K562 (cell line): ENCODE results near the gene CST7. TPM values are rescaled to one million over a fixed set of nuclear protein-coding genes. Genes with fewer than 3 reads are reported as not detected.

Source experiments
- ATAC-seq: fragments of 200-7000 bp; cut with Tn5 transposase; 3 replicates; pipeline ENCODE4 v1.9.1; 2020; ENCODE audit warnings: moderate library complexity
- BruUV-seq: library from RNA; stranded (reverse); fragments of 400-500 nt; replicated peaks from 2 replicates; lab custom pipeline; 2021; lab: Mats Ljungman, UMichigan
- CTCF ChIA-PET: fragments of 300-600 bp; formaldehyde crosslinking; extraction: SDS; loops from one replicate; lab custom pipeline; 2021; ENCODE audit warnings: low intra/inter-chr PET ratio; lab: Yijun Ruan, JAX
- POLR2A ChIA-PET: fragments of 300-600, 350-650 bp; sonication (Branson Sonifier 250); formaldehyde crosslinking; extraction: SDS; loops from one replicate; lab custom pipeline; 2021; ENCODE audit warnings: antibody characterized with exemption, inconsistent platforms; lab: Yijun Ruan, JAX
- DNase-seq, 4 experiments: peaks; one replicate each; pipeline versions ENCODE4 v3.0.0 to v3.0.0-alpha.2; 2011 to 2018; ENCODE audit warnings: low spot score in 3 of 4, mixed read lengths in 3 of 4; ENCODE audit errors: extremely low read depth in 1 of 4
- FAIRE-seq: peaks from 2 replicates; lab custom pipeline; 2011; peaks lifted over from hg19 to GRCh38; lab: Jason Lieb, UNC
- H2AFZ ChIP-seq: 2 replicates; pipeline ENCODE4 v1.6.0; 2011; ENCODE audit warnings: low read depth, low read length, control low read depth, inconsistent platforms
- H3K27ac ChIP-seq: fragments of 200-600 bp; 3 replicates; pipeline ENCODE4 v1.8.0; 2011; ENCODE audit warnings: low read depth, mild to moderate bottlenecking, control low read depth, inconsistent platforms, low read length, moderate library complexity, mixed read lengths; ENCODE audit errors: extremely low read depth
- H3K27me3 ChIP-seq, 2 experiments: fragments of 300-600 bp in 1 of 2; 2 replicates in 1 of 2; 3 replicates in 1 of 2; pipeline versions ENCODE4 v1.6.0 to v1.8.0; 2011; ENCODE audit warnings: inconsistent platforms in 2 of 2, low read length in 2 of 2, mild to moderate bottlenecking in 1 of 2, mixed read lengths in 1 of 2, moderate library complexity in 1 of 2; ENCODE audit not compliant: control insufficient read depth in 2 of 2, insufficient read depth in 2 of 2
- H3K36me3 ChIP-seq: fragments of 300-600 bp; 3 replicates; pipeline ENCODE4 v1.8.0; 2011; ENCODE audit warnings: mild to moderate bottlenecking, low read length, inconsistent platforms; ENCODE audit not compliant: control insufficient read depth, insufficient read depth
- H3K4me1 ChIP-seq, 2 experiments: fragments of 200-600 bp in 1 of 2; replicated peaks in 1 of 2; 2 replicates in 1 of 2; 3 replicates in 1 of 2; pipeline versions ENCODE4 v1.5.1 to v1.8.0; 2011; ENCODE audit warnings: inconsistent platforms in 2 of 2, low read length in 2 of 2, mild to moderate bottlenecking in 1 of 2, mixed read lengths in 1 of 2, moderate library complexity in 1 of 2; ENCODE audit not compliant: control insufficient read depth in 2 of 2, insufficient read depth in 2 of 2
- H3K4me2 ChIP-seq: 2 replicates; pipeline ENCODE4 v1.6.1; 2011; ENCODE audit warnings: low read length, control low read depth, inconsistent platforms, mixed read lengths; ENCODE audit not compliant: insufficient read depth
- H3K4me3 ChIP-seq: fragments of 200-600 bp; sonication (generic), shearing (Covaris generic); 2 replicates; pipeline ENCODE4 v1.5.1; 2016; ENCODE audit warnings: control low read depth, inconsistent platforms
- H3K79me2 ChIP-seq: fragments of 200-600 bp; 3 replicates; pipeline ENCODE4 v1.8.0; 2011; ENCODE audit warnings: low read length, inconsistent platforms; ENCODE audit not compliant: control insufficient read depth, insufficient read depth
- H3K9ac ChIP-seq, 2 experiments: 2 replicates each; pipeline versions ENCODE4 v1.6.0 to v1.6.1; 2011; ENCODE audit warnings: low read depth in 2 of 2, low read length in 2 of 2, control low read depth in 1 of 2, inconsistent platforms in 1 of 2, mild to moderate bottlenecking in 1 of 2, mixed read lengths in 1 of 2; ENCODE audit not compliant: insufficient read depth in 1 of 2
- H3K9me1 ChIP-seq: one replicate; pipeline ENCODE4 v1.6.0; 2011; ENCODE audit warnings: inconsistent platforms, mild to moderate bottlenecking, low read length, moderate library complexity; ENCODE audit not compliant: control insufficient read depth, insufficient read depth
- H3K9me3 ChIP-seq: replicated peaks from 2 replicates; pipeline ENCODE4 v1.5.1; 2011; ENCODE audit warnings: low read depth, low read length, inconsistent platforms; ENCODE audit not compliant: control insufficient read depth, insufficient read depth
- H4K20me1 ChIP-seq: replicated peaks from 2 replicates; pipeline ENCODE4 v1.6.1; 2011; ENCODE audit warnings: low read length, inconsistent platforms, mixed read lengths; ENCODE audit not compliant: control insufficient read depth, insufficient read depth
- CBX1 ChIP-seq: sonication (generic); IDR thresholded peaks from 2 replicates; pipeline ENCODE4 v1.6.1; 2016; ENCODE audit warnings: antibody characterized with exemption, low read depth, mild to moderate bottlenecking
- CREM ChIP-seq: IDR thresholded peaks from 2 replicates; pipeline ENCODE4 v1.6.1; 2014; ENCODE audit warnings: antibody characterized with exemption, low read depth
- FOXA1 ChIP-seq: fragments of 450-650 bp; IDR thresholded peaks from 2 replicates; pipeline ENCODE4 v1.6.1; 2016; ENCODE audit warnings: mild to moderate bottlenecking, borderline replicate concordance
- HOXB6 ChIP-seq: fragments of 250-450 bp; sonication (Bioruptor Pico); IDR thresholded peaks from 2 replicates; pipeline ENCODE4 v1.5.1; 2022; ENCODE audit warnings: mild to moderate bottlenecking, borderline replicate concordance
- MYBL2 ChIP-seq, 2 experiments: fragments of 450-650 bp in 1 of 2; sonication (generic) in 1 of 2; formaldehyde crosslinking in 1 of 2; IDR thresholded peaks; 2 replicates each; pipeline versions ENCODE4 v1.6.1 to v1.8.1; 2017 to 2022; ENCODE audit warnings: borderline replicate concordance in 1 of 2, inconsistent platforms in 1 of 2, low read depth in 1 of 2, mild to moderate bottlenecking in 1 of 2, missing genetic modification reagents in 1 of 2, moderate library complexity in 1 of 2
- RBM25 ChIP-seq: fragments of 200-400 bp; formaldehyde crosslinking; IDR thresholded peaks from 2 replicates; pipeline ENCODE4 v1.6.1; 2018; ENCODE audit warnings: low read length, low read depth, moderate library complexity; ENCODE audit not compliant: severe bottlenecking
- SAFB ChIP-seq: fragments of 200-400 bp; formaldehyde crosslinking; IDR thresholded peaks from 2 replicates; pipeline ENCODE4 v1.6.1; 2017; ENCODE audit warnings: low read depth, low read length, borderline replicate concordance
- SMAD2 ChIP-seq: fragments of 150-350 bp; IDR thresholded peaks from 2 replicates; pipeline ENCODE4 v1.6.1; 2014; ENCODE audit warnings: low read depth, mild to moderate bottlenecking, low read length
- ZNF184 ChIP-seq: sonication (generic); formaldehyde crosslinking; IDR thresholded peaks from 2 replicates; pipeline ENCODE4 v1.5.0; 2020; ENCODE audit warnings: missing genetic modification reagents
- ZNF778 ChIP-seq: fragments of 450-650 bp; formaldehyde crosslinking; IDR thresholded peaks from 2 replicates; pipeline ENCODE4 v1.4.0; 2020; ENCODE audit warnings: mild to moderate bottlenecking, moderate library complexity
- WGBS: fragments of 100-300 bp; shearing (Covaris generic); methylation state at CpG from one replicate; pipeline ENCODE4 v1.1.6; 2016; ENCODE audit warnings: low coverage, mixed read lengths; ENCODE audit not compliant: insufficient coverage; ENCODE audit errors: missing lambda C conversion rate; 5-methylcytosine and 5-hydroxymethylcytosine counted together
- in situ Hi-C: fragments of 300-500 bp; cut with MboI; formaldehyde crosslinking; loops from 4 replicates; pipeline ENCODE4 v1.15.0; 2018; ENCODE audit warnings: inconsistent platforms, mixed read lengths
- intact Hi-C: fragments of 100-400 bp; cut with micrococcal nuclease; formaldehyde crosslinking; loops from 2 replicates; pipeline ENCODE4 v1.14.2; 2022
- polyA plus RNA-seq, 8 experiments: library from polyadenylated mRNA; depleted of rRNA in 4 of 8; stranded (reverse) in 5 of 8; unstranded in 3 of 8; fragments of >200 nt; fragmentation: Nextera tagmentation in 2 of 8; fragmentation: Illumina TruSeq in 1 of 8; extraction: Ambion mirVana in 2 of 8; extraction: Trizol in 1 of 8; gene quantifications; 2 replicates each; pipeline versions ENCODE4 v1.2.1 to v1.2.3, GENCODE V29; 2011 to 2014; ENCODE audit warnings: inconsistent platforms in 1 of 8, missing spikeins in 1 of 8
- total RNA-seq, 7 experiments: library from RNA; depleted of rRNA in 6 of 7; stranded (reverse); fragments of >200 nt in 6 of 7; fragmentation: Illumina TruSeq in 2 of 7; extraction: Trizol in 2 of 7; gene quantifications; 2 replicates each; pipeline versions ENCODE4 v1.2.1 to v1.2.3, GENCODE V29; 2011 to 2021; ENCODE audit warnings: low replicate concordance in 1 of 7
- TF ChIP-seq, protein P1 (sequence below): conservative IDR thresholded peaks from 2 replicates; pipeline ENCODE4 v1.6.1; 2011; ENCODE audit warnings: low read depth, mild to moderate bottlenecking, low read length; ENCODE audit not compliant: control insufficient read depth
- TF ChIP-seq, protein P2 (sequence below): fragments of 450-650 bp; formaldehyde crosslinking; IDR thresholded peaks from 2 replicates; pipeline ENCODE4 v1.4.0; 2022; ENCODE audit warnings: missing genetic modification characterization

The CST7 gene
- total and polyA plus RNA-seq, 9 of the 15 experiments (the other 6 are each of a cell fraction or from before 2014, with no cell fraction given) = not detected

DNA sequence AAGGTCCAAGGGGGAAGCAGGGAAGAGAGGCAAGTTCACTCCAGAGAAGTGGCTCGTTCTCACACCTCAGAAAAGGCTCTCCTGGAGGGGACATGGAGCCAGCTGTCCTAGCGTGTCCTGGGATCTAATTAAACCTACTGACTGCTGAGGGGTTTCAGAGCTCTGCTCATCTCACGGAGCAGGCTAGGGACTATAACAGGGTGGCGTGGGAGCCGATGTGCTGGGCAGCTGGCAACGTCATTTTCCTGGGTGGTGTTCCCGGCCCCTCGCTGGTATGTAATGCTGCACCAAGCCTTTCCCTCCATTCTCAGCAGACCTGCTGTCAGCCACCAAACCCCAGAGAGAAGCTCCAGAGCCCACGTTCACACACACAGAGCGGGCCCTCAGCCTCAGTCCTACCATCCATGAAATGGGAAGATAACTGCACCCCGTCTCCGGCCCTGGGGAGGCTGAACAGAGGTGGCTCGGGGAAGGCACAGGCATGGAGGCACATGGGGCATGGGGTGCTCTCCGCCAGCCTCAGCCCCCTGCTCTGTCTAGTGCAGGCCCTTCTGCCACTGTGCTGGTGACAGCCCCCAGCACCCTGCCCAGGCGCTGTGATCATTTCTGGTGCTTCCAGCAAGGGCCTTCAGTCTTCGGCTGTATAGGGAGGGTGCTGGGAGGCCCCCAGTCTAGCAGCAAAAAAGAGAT, 1.9 kb downstream of the CST7 start:
- no peak for DNase-seq
- no peaks in the 10 kb centered on the region for H3K79me2 ChIP-seq
- no peak for FAIRE-seq
- no peaks in the 10 kb centered on the region for H4K20me1 ChIP-seq
- no peak overlapping the region for H3K4me3 ChIP-seq
- CTCF ChIA-PET = no interaction called here
- in situ Hi-C loops (no loop called here), intact Hi-C loops (no loop called here)
- H3K9me3 ChIP-seq = no peaks in the 10 kb centered on the region
- TF ChIP-seq CBX1 (peak; percentile 24; the same call in 1 of the 2 replicates), RBM25 (peak; percentile 37), FOXA1 (no peak)
- ATAC-seq = no peak
- 6% methylated on average over 13 of the region's 16 CpGs for WGBS
- H2AFZ ChIP-seq = no peak overlapping the region
- no peaks in the 10 kb centered on the region for H3K9me1 ChIP-seq
- POLR2A ChIA-PET = interaction anchor here (0.5 to 0.6 kb wide), 2 partner anchors 76 to 834 kb away, joined by 3 to 4 read pairs; no protein-coding TSS in a partner anchor
- H3K9ac ChIP-seq = no peak overlapping the region
- peaks cover 0 to 12% of the 10 kb centered on the region in 2 experiments; a peak in 3 of 5 replicates for H3K4me1 ChIP-seq
- H3K27me3 ChIP-seq = no peaks in the 10 kb centered on the region; a peak in 1 of 5 replicates
- H3K27ac ChIP-seq = no peak overlapping the region
- H3K36me3 ChIP-seq = no peaks in the 10 kb centered on the region
- no peak overlapping the region for H3K4me2 ChIP-seq
- no TSS peak for BruUV-seq

DNA sequence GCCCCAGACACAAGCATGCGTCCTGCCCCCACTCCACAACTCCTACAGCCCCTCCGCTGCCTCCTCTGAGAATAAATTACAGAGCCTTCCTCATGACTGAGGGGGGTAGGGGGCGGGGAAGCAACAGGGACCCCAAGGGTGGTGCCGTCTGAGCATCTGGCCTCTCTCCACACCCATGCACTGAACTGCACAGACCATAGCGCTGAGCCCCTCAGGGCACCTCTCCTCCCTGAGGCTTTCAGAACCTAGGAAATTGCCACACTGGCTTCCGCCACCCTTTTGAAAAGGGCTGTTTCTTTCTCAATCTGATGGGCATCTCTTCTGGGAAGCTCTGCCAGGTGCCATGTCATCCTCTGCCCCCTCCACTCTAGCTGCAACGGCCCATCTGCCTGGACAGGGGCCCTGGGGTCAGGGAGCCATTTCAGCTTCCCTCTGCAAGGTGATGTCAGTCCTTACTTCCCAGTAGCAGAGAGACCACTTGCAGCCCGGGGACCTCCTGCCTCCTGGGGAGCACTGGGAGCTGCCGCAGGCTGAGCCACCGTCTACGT, 2.5 kb downstream of the CST7 start:
- Histone ChIP-seq H4K20me1 (no peaks in the 10 kb centered on the region), H3K27me3 (no peaks in the 10 kb centered on the region; a peak in 1 of 5 replicates), H3K27ac (no peak overlapping the region), H2AFZ (no peak overlapping the region), H3K36me3 (no peaks in the 10 kb centered on the region), H3K4me1 (peaks cover 0 to 12% of the 10 kb centered on the region in 2 experiments; a peak in 3 of 5 replicates), H3K4me2 (no peak overlapping the region), H3K9ac (no peak overlapping the region), H3K4me3 (no peak overlapping the region), H3K9me3 (no peaks in the 10 kb centered on the region), H3K9me1 (no peaks in the 10 kb centered on the region), H3K79me2 (no peaks in the 10 kb centered on the region)
- ChIA-PET CTCF (no interaction called here), POLR2A (interaction anchor here (0.6 to 0.9 kb wide), 2 partner anchors 13 to 75 kb away, joined by 3 to 4 read pairs; no protein-coding TSS in a partner anchor)
- FAIRE-seq = no peak
- no peak for ATAC-seq
- intact Hi-C loops = no loop called here
- no peak for DNase-seq
- WGBS = 25% methylated on average over 9 of the region's 11 CpGs
- BruUV-seq = no TSS peak
- in situ Hi-C loops = no loop called here
- TF ChIP-seq SAFB (no peak), MYBL2 (IDR thresholded peaks at IDR 0.05; ENCODE audit: low read depth) (no peak), MYBL2 (CRISPR knock-in tag; IDR thresholded peaks at IDR 0.05; ENCODE audit: borderline replicate concordance) (no peak), HOXB6 (CRISPR knock-in tag) (no peak), CREM (no peak), ZNF778 (CRISPR knock-in tag) (no peak), SMAD2 (no peak), ZNF184 (CRISPR knock-in tag) (no peak)
- TF ChIP-seq, protein P1, sequence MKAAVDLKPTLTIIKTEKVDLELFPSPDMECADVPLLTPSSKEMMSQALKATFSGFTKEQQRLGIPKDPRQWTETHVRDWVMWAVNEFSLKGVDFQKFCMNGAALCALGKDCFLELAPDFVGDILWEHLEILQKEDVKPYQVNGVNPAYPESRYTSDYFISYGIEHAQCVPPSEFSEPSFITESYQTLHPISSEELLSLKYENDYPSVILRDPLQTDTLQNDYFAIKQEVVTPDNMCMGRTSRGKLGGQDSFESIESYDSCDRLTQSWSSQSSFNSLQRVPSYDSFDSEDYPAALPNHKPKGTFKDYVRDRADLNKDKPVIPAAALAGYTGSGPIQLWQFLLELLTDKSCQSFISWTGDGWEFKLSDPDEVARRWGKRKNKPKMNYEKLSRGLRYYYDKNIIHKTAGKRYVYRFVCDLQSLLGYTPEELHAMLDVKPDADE = no peak
- TF ChIP-seq, protein P2, sequence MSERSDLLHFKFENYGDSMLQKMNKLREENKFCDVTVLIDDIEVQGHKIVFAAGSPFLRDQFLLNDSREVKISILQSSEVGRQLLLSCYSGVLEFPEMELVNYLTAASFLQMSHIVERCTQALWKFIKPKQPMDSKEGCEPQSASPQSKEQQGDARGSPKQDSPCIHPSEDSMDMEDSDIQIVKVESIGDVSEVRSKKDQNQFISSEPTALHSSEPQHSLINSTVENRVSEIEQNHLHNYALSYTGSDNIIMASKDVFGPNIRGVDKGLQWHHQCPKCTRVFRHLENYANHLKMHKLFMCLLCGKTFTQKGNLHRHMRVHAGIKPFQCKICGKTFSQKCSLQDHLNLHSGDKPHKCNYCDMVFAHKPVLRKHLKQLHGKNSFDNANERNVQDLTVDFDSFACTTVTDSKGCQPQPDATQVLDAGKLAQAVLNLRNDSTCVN (CRISPR knock-in tag) = no peak
